Measurements from ENCODE around the gene CHMP3.

CHMP3 gene

DNA sequence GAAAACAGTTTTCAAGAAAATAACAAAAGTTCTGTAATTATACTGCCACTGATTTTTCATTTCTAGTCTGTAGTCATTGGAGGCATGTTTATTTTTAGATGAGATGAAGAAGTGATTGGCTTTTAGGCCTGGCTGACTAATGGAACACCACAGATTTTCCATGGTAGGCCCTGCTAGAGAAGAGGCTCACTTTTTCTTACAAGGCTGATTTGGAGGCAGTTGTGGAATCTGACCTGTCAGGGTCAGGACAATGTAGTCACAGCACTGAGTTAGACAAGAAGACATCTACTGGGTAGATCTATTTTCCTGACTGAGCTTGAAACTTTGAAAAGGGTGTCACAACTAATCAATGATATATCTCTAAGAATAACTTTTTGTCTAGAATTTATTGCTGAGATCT is 78.1 kb downstream of the CHMP3 start:
- ATAC-seq (ENCODE audit: insufficient read depth, low read depth) (no peak), DNase-seq (no peak)
- no peak for TF ChIP-seq EZH2 (IDR thresholded peaks at IDR 0.05; ENCODE audit: borderline replicate concordance, low read depth, low read length, severe bottlenecking)
- TF ChIP-seq, protein P1, sequence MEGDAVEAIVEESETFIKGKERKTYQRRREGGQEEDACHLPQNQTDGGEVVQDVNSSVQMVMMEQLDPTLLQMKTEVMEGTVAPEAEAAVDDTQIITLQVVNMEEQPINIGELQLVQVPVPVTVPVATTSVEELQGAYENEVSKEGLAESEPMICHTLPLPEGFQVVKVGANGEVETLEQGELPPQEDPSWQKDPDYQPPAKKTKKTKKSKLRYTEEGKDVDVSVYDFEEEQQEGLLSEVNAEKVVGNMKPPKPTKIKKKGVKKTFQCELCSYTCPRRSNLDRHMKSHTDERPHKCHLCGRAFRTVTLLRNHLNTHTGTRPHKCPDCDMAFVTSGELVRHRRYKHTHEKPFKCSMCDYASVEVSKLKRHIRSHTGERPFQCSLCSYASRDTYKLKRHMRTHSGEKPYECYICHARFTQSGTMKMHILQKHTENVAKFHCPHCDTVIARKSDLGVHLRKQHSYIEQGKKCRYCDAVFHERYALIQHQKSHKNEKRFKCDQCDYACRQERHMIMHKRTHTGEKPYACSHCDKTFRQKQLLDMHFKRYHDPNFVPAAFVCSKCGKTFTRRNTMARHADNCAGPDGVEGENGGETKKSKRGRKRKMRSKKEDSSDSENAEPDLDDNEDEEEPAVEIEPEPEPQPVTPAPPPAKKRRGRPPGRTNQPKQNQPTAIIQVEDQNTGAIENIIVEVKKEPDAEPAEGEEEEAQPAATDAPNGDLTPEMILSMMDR (IDR thresholded peaks at IDR 0.05; ENCODE audit: borderline replicate concordance, extremely low read depth, low read length, poor library complexity, severe bottlenecking): no peak
- no peak overlapping the region for H2AFZ ChIP-seq (ENCODE audit: low read depth, low read length)
- H3K4me2 ChIP-seq (ENCODE audit: insufficient read depth, low read length): no peak overlapping the region
- H3K9me3 ChIP-seq (ENCODE audit: insufficient read depth, low read length, severe bottlenecking): no peaks in the 10 kb centered on the region
- H3K9ac ChIP-seq (ENCODE audit: low read depth, low read length): no peak overlapping the region
- H3K4me3 ChIP-seq (ENCODE audit: low read depth in 1 of 2, low read length in 2 of 2): no peak overlapping the region
- H3K27ac ChIP-seq (ENCODE audit: low read length): no peak overlapping the region
- H3K4me1 ChIP-seq (ENCODE audit: insufficient read depth, low read length): no peaks in the 10 kb centered on the region
- no peaks in the 10 kb centered on the region for H3K27me3 ChIP-seq (ENCODE audit: insufficient read depth, low read length, poor library complexity)
- H3K79me2 ChIP-seq (ENCODE audit: insufficient read depth, low read length): no peaks in the 10 kb centered on the region; the same call in 1 of the 2 replicates
- 0 out of 2 replicates have a peak, but pooled peaks cover 2% of the 10 kb centered on the region for H4K20me1 ChIP-seq (ENCODE audit: insufficient read depth, low read length)
- H3K36me3 ChIP-seq (ENCODE audit: insufficient read depth, low read length): peaks cover 100% of the 10 kb centered on the region

DNA sequence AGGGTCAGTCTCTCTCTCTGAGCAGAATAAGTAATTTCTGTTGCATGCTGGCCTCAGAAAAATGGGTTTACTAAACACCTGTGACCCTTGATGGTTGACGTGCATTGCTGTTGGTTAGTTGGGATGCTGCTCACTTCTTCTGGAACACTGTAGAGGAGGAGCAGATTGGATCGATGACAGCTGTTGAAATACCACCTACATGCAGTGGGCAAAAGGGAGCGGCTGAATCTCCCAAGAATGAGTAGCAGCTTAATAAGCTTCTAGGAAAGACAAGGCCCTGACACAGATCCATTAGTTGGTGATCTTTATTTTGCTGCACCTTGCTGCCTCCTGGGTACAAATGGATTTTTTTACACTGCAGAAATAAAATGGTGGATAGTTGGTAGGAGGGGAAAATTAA is 78.9 kb downstream of the CHMP3 start:
- no peak overlapping the region for H3K4me3 ChIP-seq (ENCODE audit: low read depth in 1 of 2, low read length in 2 of 2)
- H3K9me3 ChIP-seq (ENCODE audit: insufficient read depth, low read length, severe bottlenecking): no peaks in the 10 kb centered on the region
- no peaks in the 10 kb centered on the region for H3K27me3 ChIP-seq (ENCODE audit: insufficient read depth, low read length, poor library complexity)
- H3K27ac ChIP-seq (ENCODE audit: low read length): no peak overlapping the region
- no peak overlapping the region for H3K4me2 ChIP-seq (ENCODE audit: insufficient read depth, low read length)
- H3K36me3 ChIP-seq (ENCODE audit: insufficient read depth, low read length): peaks cover 100% of the 10 kb centered on the region
- H3K9ac ChIP-seq (ENCODE audit: low read depth, low read length): no peak overlapping the region
- H2AFZ ChIP-seq (ENCODE audit: low read depth, low read length): no peak overlapping the region
- ATAC-seq (ENCODE audit: insufficient read depth, low read depth) (no peak), DNase-seq (no peak)
- TF ChIP-seq, protein P1 (IDR thresholded peaks at IDR 0.05; ENCODE audit: borderline replicate concordance, extremely low read depth, low read length, poor library complexity, severe bottlenecking): no peak
- TF ChIP-seq EZH2 (IDR thresholded peaks at IDR 0.05; ENCODE audit: borderline replicate concordance, low read depth, low read length, severe bottlenecking): no peak
- H4K20me1 ChIP-seq (ENCODE audit: insufficient read depth, low read length): 0 out of 2 replicates have a peak, but pooled peaks cover 2% of the 10 kb centered on the region
- H3K4me1 ChIP-seq (ENCODE audit: insufficient read depth, low read length): no peaks in the 10 kb centered on the region
- no peaks in the 10 kb centered on the region; the same call in 1 of the 2 replicates for H3K79me2 ChIP-seq (ENCODE audit: insufficient read depth, low read length)

DNA sequence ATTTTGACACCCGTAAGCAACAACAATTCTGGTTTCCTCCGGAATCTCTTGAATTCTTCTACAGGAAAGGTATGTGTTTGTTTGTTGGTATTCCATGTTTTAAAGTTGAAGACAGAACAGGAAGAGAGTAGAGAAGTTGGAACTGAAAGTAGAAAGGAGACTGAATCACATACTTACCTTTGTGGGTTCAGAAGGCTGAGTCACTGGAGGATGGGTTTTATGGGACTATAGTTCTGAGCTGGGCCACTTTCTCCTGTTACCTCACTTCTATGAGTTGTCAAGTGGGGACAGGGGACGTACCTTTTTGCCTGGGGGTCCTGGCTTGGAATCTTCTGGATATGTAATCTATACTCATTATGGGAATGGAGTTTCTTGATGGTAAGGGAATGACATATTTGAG is 81.2 kb downstream of the CHMP3 start:
- Histone ChIP-seq H3K4me2 (ENCODE audit: insufficient read depth, low read length) (no peak overlapping the region), H3K79me2 (ENCODE audit: insufficient read depth, low read length) (no peaks in the 10 kb centered on the region; the same call in 1 of the 2 replicates), H4K20me1 (ENCODE audit: insufficient read depth, low read length) (peaks cover 9% of the 10 kb centered on the region; the same call in 1 of the 2 replicates), H3K27ac (ENCODE audit: low read length) (no peak overlapping the region), H3K36me3 (ENCODE audit: insufficient read depth, low read length) (peaks cover 99% of the 10 kb centered on the region), H3K4me1 (ENCODE audit: insufficient read depth, low read length) (no peaks in the 10 kb centered on the region), H3K9ac (ENCODE audit: low read depth, low read length) (no peak overlapping the region), H3K4me3 (ENCODE audit: low read depth in 1 of 2, low read length in 2 of 2) (no peak overlapping the region), H3K27me3 (ENCODE audit: insufficient read depth, low read length, poor library complexity) (no peaks in the 10 kb centered on the region), H2AFZ (ENCODE audit: low read depth, low read length) (no peak overlapping the region), H3K9me3 (ENCODE audit: insufficient read depth, low read length, severe bottlenecking) (no peaks in the 10 kb centered on the region)
- no peak for TF ChIP-seq EZH2 (IDR thresholded peaks at IDR 0.05; ENCODE audit: borderline replicate concordance, low read depth, low read length, severe bottlenecking)
- TF ChIP-seq, protein P1 (IDR thresholded peaks at IDR 0.05; ENCODE audit: borderline replicate concordance, extremely low read depth, low read length, poor library complexity, severe bottlenecking): no peak
- DNase-seq (no peak), ATAC-seq (ENCODE audit: insufficient read depth, low read depth) (no peak)
